ENCODE results near the gene FBXL17.

DNA sequence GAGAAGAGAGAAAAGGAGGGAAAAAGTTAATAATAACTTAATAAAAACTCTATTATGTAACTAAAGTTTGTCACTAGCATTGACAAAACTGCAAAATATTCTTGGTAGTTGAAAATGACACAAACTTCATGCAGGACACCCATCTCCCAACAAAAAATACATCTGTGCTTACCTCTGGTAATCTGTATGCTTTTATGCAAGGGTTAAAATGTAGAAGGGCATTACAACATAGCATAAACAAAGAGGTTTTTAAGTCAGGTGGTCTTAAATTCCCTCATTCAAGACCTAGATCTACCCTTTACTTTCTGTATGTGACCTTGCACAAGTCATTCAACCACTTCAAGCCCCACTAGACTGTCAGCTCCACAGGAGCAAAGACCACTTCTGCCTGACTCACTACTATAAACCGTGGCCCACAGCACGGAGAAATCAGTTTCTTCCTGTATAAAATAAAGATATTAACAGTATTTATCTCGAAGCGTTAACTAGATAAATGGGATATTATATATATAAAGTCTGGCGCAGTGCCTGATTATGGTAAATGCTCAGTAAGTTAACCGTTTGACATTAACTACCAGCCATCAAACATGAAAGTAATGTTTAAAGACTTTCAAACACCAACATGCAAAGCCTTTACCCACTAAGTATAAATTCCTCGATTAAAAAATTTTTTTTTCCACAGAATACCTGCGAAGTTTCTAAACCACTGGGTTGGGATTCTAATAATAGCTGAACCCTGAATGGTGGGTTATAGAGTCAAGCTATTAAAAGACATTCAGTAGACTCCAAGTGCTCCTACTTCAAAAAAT is 2.0 kb downstream of the FBXL17 start:
- TF ChIP-seq, protein P1, sequence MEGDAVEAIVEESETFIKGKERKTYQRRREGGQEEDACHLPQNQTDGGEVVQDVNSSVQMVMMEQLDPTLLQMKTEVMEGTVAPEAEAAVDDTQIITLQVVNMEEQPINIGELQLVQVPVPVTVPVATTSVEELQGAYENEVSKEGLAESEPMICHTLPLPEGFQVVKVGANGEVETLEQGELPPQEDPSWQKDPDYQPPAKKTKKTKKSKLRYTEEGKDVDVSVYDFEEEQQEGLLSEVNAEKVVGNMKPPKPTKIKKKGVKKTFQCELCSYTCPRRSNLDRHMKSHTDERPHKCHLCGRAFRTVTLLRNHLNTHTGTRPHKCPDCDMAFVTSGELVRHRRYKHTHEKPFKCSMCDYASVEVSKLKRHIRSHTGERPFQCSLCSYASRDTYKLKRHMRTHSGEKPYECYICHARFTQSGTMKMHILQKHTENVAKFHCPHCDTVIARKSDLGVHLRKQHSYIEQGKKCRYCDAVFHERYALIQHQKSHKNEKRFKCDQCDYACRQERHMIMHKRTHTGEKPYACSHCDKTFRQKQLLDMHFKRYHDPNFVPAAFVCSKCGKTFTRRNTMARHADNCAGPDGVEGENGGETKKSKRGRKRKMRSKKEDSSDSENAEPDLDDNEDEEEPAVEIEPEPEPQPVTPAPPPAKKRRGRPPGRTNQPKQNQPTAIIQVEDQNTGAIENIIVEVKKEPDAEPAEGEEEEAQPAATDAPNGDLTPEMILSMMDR (IDR thresholded peaks at IDR 0.05): no peak
- TF ChIP-seq POLR2A (IDR thresholded peaks at IDR 0.05): no peak

All from Peyer's patch (tissue), 4 donors.